ENCODE measurements around the gene KRT71.
"Not testable (repeated sequence)": the region's sequence is repeated elsewhere in the genome, so short reads cannot be mapped to it uniquely, and the experiment has no call there.

The KRT71 gene

GRCh38 chr12:52515319-52515646 is 37.7 kb downstream of the KRT71 start:
- H3K4me1 ChIP-seq (ENCODE audit: control insufficient read depth, insufficient read depth, low read length): no peaks in the 10 kb centered on the region
- no peak for DNase-seq (ENCODE audit: low read depth, low spot score)
- no peak overlapping the region for H3K27ac ChIP-seq (ENCODE audit: low read length)
- H3K9me3 ChIP-seq (ENCODE audit: control insufficient read depth, insufficient read depth, low read length): no peaks in the 10 kb centered on the region
- no peaks in the 10 kb centered on the region for H3K36me3 ChIP-seq (ENCODE audit: control insufficient read depth, insufficient read depth, low read length)
- H3K4me3 ChIP-seq (ENCODE audit: low read length): no peak overlapping the region
- WGBS (ENCODE audit: insufficient coverage, insufficient read length): no CpG with 5 or more reads among the region's 1 CpG
- H3K27me3 ChIP-seq (ENCODE audit: control insufficient read depth, insufficient read depth, low read length): no peaks in the 10 kb centered on the region

GRCh38 chr12:52514471-52515318 is 38.2 kb downstream of the KRT71 start:
- DNase-seq (ENCODE audit: low read depth, low spot score): no peak
- H3K4me3 ChIP-seq (ENCODE audit: low read length): no peak overlapping the region
- no peaks in the 10 kb centered on the region for H3K36me3 ChIP-seq (ENCODE audit: control insufficient read depth, insufficient read depth, low read length)
- no peaks in the 10 kb centered on the region for H3K4me1 ChIP-seq (ENCODE audit: control insufficient read depth, insufficient read depth, low read length)
- H3K27me3 ChIP-seq (ENCODE audit: control insufficient read depth, insufficient read depth, low read length): no peaks in the 10 kb centered on the region
- no peaks in the 10 kb centered on the region for H3K9me3 ChIP-seq (ENCODE audit: control insufficient read depth, insufficient read depth, low read length)
- no CpG with 5 or more reads among the region's 14 CpGs for WGBS (ENCODE audit: insufficient coverage, insufficient read length)
- no peak overlapping the region for H3K27ac ChIP-seq (ENCODE audit: low read length)

- Histone ChIP-seq H3K27me3 (ENCODE audit: control insufficient read depth, insufficient read depth, low read length) (no peaks in the 10 kb centered on the region), H3K4me3 (ENCODE audit: low read length) (no peak overlapping the region), H3K4me1 (ENCODE audit: control insufficient read depth, insufficient read depth, low read length) (no peaks in the 10 kb centered on the region), H3K36me3 (ENCODE audit: control insufficient read depth, insufficient read depth, low read length) (no peaks in the 10 kb centered on the region), H3K27ac (ENCODE audit: low read length) (no peak overlapping the region), H3K9me3 (ENCODE audit: control insufficient read depth, insufficient read depth, low read length) (no peaks in the 10 kb centered on the region)
- DNase-seq (ENCODE audit: low read depth, low spot score): no peak
- WGBS (ENCODE audit: insufficient coverage, insufficient read length): no CpG with 5 or more reads among the region's 6 CpGs
Observed at GRCh38 chr12:52513736-52514135, 39.2 kb downstream of the KRT71 start.

- DNase-seq (ENCODE audit: low read depth, low spot score): no peak
- Histone ChIP-seq H3K36me3 (ENCODE audit: control insufficient read depth, insufficient read depth, low read length) (no peaks in the 10 kb centered on the region), H3K27me3 (ENCODE audit: control insufficient read depth, insufficient read depth, low read length) (no peaks in the 10 kb centered on the region), H3K9me3 (ENCODE audit: control insufficient read depth, insufficient read depth, low read length) (no peaks in the 10 kb centered on the region), H3K27ac (ENCODE audit: low read length) (no peak overlapping the region), H3K4me3 (ENCODE audit: low read length) (no peak overlapping the region), H3K4me1 (ENCODE audit: control insufficient read depth, insufficient read depth, low read length) (no peaks in the 10 kb centered on the region)
- no CpG with 5 or more reads among the region's 5 CpGs for WGBS (ENCODE audit: insufficient coverage, insufficient read length)
Observed at GRCh38 chr12:52508211-52508610, 44.7 kb downstream of the KRT71 start.

GRCh38 chr12:52506858-52507715 is 45.9 kb downstream of the KRT71 start:
- H3K36me3 ChIP-seq (ENCODE audit: control insufficient read depth, insufficient read depth, low read length): no peaks in the 10 kb centered on the region
- H3K9me3 ChIP-seq (ENCODE audit: control insufficient read depth, insufficient read depth, low read length): no peaks in the 10 kb centered on the region
- no peak overlapping the region for H3K4me3 ChIP-seq (ENCODE audit: low read length)
- no peaks in the 10 kb centered on the region for H3K4me1 ChIP-seq (ENCODE audit: control insufficient read depth, insufficient read depth, low read length)
- no CpG with 5 or more reads among the region's 4 CpGs for WGBS (ENCODE audit: insufficient coverage, insufficient read length)
- no peaks in the 10 kb centered on the region for H3K27me3 ChIP-seq (ENCODE audit: control insufficient read depth, insufficient read depth, low read length)
- DNase-seq (ENCODE audit: low read depth, low spot score): no peak
- H3K27ac ChIP-seq (ENCODE audit: low read length): no peak overlapping the region

GRCh38 chr12:52502877-52503276 is 50.1 kb downstream of the KRT71 start:
- Histone ChIP-seq H3K27ac (ENCODE audit: low read length) (no peak overlapping the region), H3K4me1 (ENCODE audit: control insufficient read depth, insufficient read depth, low read length) (no peaks in the 10 kb centered on the region), H3K4me3 (ENCODE audit: low read length) (no peak overlapping the region), H3K36me3 (ENCODE audit: control insufficient read depth, insufficient read depth, low read length) (no peaks in the 10 kb centered on the region), H3K27me3 (ENCODE audit: control insufficient read depth, insufficient read depth, low read length) (no peaks in the 10 kb centered on the region), H3K9me3 (ENCODE audit: control insufficient read depth, insufficient read depth, low read length) (no peaks in the 10 kb centered on the region)
- DNase-seq (ENCODE audit: low read depth, low spot score): no peak
- no CpG with 5 or more reads among the region's 1 CpG for WGBS (ENCODE audit: insufficient coverage, insufficient read length)

GRCh38 chr12:52501490-52501889 is 51.5 kb downstream of the KRT71 start:
- Histone ChIP-seq H3K27me3 (ENCODE audit: control insufficient read depth, insufficient read depth, low read length) (no peaks in the 10 kb centered on the region), H3K4me1 (ENCODE audit: control insufficient read depth, insufficient read depth, low read length) (peaks cover 5% of the 10 kb centered on the region; the same call in 1 of the 2 replicates), H3K9me3 (ENCODE audit: control insufficient read depth, insufficient read depth, low read length) (no peaks in the 10 kb centered on the region), H3K4me3 (ENCODE audit: low read length) (no peak overlapping the region), H3K36me3 (ENCODE audit: control insufficient read depth, insufficient read depth, low read length) (no peaks in the 10 kb centered on the region), H3K27ac (ENCODE audit: low read length) (no peak overlapping the region)
- WGBS (ENCODE audit: insufficient coverage, insufficient read length): no CpG with 5 or more reads among the region's 7 CpGs
- no peak for DNase-seq (ENCODE audit: low read depth, low spot score)

- H3K4me1 ChIP-seq (ENCODE audit: control insufficient read depth, insufficient read depth, low read length); H3K4me3 ChIP-seq (ENCODE audit: low read length); H3K27me3 ChIP-seq (ENCODE audit: control insufficient read depth, insufficient read depth, low read length); H3K27ac ChIP-seq (ENCODE audit: low read length); H3K9me3 ChIP-seq (ENCODE audit: control insufficient read depth, insufficient read depth, low read length); DNase-seq (ENCODE audit: low read depth, low spot score); H3K36me3 ChIP-seq (ENCODE audit: control insufficient read depth, insufficient read depth, low read length): not testable (repeated sequence)
- no CpG with 5 or more reads among the region's 6 CpGs for WGBS (ENCODE audit: insufficient coverage, insufficient read length)
Observed at GRCh38 chr12:52500574-52500973, 52.4 kb downstream of the KRT71 start.

GRCh38 chr12:52499806-52500560 is 53.0 kb downstream of the KRT71 start:
- Histone ChIP-seq H3K4me1 (ENCODE audit: control insufficient read depth, insufficient read depth, low read length) (peaks cover 13% of the 10 kb centered on the region), H3K27me3 (ENCODE audit: control insufficient read depth, insufficient read depth, low read length) (no peaks in the 10 kb centered on the region), H3K4me3 (ENCODE audit: low read length) (no peak overlapping the region), H3K36me3 (ENCODE audit: control insufficient read depth, insufficient read depth, low read length) (no peaks in the 10 kb centered on the region), H3K9me3 (ENCODE audit: control insufficient read depth, insufficient read depth, low read length) (no peaks in the 10 kb centered on the region), H3K27ac (ENCODE audit: low read length) (no peak overlapping the region)
- no peak for DNase-seq (ENCODE audit: low read depth, low spot score)
- WGBS (ENCODE audit: insufficient coverage, insufficient read length): 100% methylated on average over 1 of the region's 5 CpGs

GRCh38 chr12:52498946-52499345 is 54.0 kb downstream of the KRT71 start:
- Histone ChIP-seq H3K9me3 (ENCODE audit: control insufficient read depth, insufficient read depth, low read length) (no peaks in the 10 kb centered on the region), H3K36me3 (ENCODE audit: control insufficient read depth, insufficient read depth, low read length) (no peaks in the 10 kb centered on the region), H3K27ac (ENCODE audit: low read length) (no peak overlapping the region), H3K4me1 (ENCODE audit: control insufficient read depth, insufficient read depth, low read length) (peaks cover 13% of the 10 kb centered on the region), H3K27me3 (ENCODE audit: control insufficient read depth, insufficient read depth, low read length) (no peaks in the 10 kb centered on the region), H3K4me3 (ENCODE audit: low read length) (no peak overlapping the region)
- no CpG with 5 or more reads among the region's 1 CpG for WGBS (ENCODE audit: insufficient coverage, insufficient read length)
- DNase-seq (ENCODE audit: low read depth, low spot score): no peak
